CMK (cell line): ENCODE results near the gene BMP8A.
"Not testable (repeated sequence)": the region's sequence is repeated elsewhere in the genome, so short reads cannot be mapped to it uniquely, and the experiment has no call there.

Experiments
- DNase-seq: peaks from one replicate; pipeline ENCODE4 v3.0.0-alpha.2; 2010; ENCODE audit warnings: low read depth

The BMP8A gene

DNA sequence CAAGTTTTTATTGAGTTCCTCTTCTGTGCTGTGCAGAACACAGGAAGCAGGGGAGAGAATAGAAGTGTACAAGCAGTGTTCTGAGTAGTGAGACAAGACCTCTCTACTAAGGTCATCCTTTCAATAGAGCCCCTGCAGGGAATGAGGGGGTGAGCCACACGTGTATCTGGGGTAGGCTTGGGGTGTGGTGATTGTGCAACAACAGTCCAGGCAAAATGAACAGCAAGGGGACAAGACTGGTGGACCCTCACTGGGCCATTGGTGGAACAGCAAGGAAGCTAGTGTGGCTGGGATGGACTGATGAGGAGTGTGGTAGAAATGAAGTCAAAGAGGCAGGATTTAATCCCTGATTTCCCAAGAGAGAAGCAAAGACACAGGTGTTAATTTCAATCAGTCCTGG lies 8.2 kb upstream of the BMP8A start:
- DNase-seq: no peak

GRCh38 chr1:39484564-39484963 lies 6.9 kb upstream of the BMP8A start:
- no peak for DNase-seq

DNA sequence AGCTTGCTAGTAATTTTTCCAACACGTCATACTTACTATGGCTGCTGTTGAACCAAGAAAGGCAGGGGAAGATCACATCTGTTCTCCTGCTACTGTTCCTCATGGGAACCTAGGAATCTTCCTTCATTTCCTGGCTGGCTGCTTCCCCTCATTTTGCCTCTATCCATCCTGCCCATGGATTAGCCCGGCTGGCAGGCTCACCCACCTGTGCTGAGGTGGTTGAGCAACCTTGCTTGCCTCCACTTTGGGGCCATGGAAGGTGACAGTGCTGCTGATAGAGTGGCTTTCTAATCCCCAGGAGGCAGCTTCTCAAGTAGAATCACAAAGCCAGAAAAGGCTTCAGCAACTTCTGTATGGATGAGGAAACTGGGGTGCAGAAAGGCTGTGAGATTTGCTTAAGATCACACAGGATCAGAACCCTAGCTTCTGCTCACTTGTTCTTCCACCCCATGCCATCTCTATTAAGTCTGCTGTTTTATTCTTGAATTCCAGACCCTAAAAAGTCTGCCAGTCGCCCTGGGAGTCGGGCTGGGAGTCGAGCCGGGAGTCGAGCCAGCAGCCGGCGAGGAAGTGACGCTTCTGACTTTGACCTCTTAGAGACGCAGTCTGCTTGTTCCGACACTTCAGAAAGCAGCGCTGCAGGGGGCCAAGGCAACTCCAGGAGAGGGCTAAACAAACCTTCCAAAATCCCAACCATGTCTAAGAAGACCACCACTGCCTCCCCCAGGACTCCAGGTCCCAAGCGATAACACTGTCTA lies 6.2 kb upstream of the BMP8A start:
- no peak for DNase-seq

- no peak for DNase-seq
Observed at GRCh38 chr1:39488012-39488545, 3.4 kb upstream of the BMP8A start.

DNA sequence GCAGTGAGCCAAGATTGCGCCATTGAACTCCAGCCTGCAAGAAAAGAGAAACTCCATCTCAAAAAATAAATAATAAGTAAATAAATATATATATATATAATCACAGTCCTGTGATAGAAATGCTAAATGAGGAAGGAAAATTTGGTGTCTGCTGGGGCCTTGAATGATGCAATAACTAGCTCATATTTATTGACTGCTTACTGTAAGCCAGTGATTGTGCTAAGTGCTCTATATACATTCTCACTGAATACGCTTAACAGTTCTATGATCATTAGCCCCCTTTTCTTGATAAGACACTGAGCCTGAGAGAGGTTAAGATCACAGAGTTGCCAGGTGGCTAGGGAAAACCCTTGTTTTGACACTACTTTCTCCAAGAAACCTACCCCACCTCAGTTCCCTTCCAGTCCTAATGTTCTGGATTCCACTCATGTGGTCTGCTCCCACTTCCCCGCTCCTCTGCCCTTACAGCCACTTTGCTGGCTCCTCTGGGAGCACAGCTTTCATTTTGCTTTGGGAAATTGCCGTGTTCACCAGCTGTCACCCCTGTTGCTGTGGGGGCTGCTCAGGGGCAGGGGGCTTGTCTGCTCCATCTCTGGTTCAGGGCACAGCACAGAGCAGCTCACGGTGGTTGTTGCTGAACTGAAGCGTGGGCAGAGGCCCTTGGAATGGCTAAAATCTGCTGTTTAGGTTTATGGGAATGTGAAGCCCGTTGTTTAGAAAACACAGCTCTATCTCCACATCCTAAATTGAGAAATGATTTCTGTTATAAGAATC lies 2.5 kb upstream of the BMP8A start:
- DNase-seq: no peak

DNA sequence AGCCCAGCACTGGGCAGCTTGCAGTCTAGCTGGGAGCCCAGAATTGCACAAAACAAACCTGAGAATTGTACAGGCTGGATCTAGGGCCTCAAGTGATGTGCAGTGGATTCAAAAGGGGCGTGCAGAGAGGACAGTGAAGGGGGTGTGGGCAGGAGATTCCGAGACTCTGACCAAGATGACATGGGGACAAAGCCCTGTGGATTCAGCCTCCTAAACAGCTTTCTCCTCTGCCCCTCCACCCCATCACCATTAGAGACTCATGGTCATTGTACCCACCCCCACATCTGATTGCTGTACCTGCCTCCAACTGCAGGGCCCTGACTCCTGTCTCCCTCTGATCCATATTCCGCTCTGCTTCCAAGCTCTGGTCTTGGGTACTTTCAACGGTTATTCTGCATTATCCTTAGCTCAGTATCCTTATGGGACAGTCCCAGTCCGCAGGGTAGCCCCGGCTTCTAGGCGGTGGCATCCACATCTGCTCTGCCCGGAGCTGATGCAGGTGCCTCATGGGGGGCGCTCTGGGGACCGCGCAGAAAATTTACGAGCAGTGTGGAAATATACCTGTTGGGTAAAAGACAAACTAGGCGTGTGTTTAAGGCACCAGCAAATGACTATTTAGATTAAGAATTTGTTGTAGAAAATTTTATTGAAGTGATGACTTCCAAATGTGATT lies 1.7 kb upstream of the BMP8A start:
- DNase-seq: no peak

GRCh38 chr1:39490596-39491145 lies 765 bp upstream of the BMP8A start:
- no peak for DNase-seq

DNA sequence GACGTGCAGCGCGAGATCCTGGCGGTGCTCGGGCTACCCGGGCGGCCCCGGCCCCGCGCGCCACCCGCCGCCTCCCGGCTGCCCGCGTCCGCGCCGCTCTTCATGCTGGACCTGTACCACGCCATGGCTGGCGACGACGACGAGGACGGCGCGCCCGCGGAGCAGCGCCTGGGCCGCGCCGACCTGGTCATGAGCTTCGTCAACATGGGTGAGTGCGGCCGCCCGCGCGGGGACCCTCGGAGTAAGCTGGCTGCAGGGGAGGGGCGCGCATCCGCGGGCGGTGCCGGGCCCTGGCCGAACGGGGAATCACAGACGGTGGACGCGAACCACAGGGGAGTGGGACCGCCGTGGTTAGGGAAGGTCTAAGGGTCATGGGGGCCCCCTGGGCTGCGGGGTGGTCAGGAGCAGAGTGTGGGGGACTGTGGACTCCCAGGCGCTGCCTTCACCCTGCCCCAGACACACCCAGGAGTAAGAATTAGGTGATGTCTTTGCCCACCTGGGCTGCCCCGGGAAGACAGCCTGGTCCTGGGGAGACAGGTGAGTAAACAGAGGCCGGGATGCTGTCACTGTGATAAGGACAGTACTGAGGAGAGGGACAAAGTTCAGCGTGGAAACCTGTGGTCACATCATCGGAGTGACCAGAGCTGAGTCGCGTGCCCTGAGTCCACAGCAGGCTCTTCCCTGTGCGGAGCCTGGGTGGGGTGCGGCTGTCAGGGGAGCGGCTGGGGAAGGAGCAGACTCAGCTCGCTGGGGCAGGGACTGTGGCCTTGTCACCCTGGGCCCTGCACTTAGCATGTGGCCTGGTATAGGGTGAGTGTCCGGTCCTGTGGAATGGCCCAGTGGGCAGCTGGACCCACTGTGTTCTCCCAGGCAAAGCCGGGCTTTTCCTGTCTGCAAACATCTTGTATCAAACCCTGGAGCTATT lies 944 bp downstream of the BMP8A start:
- not testable (repeated sequence) for DNase-seq

DNA sequence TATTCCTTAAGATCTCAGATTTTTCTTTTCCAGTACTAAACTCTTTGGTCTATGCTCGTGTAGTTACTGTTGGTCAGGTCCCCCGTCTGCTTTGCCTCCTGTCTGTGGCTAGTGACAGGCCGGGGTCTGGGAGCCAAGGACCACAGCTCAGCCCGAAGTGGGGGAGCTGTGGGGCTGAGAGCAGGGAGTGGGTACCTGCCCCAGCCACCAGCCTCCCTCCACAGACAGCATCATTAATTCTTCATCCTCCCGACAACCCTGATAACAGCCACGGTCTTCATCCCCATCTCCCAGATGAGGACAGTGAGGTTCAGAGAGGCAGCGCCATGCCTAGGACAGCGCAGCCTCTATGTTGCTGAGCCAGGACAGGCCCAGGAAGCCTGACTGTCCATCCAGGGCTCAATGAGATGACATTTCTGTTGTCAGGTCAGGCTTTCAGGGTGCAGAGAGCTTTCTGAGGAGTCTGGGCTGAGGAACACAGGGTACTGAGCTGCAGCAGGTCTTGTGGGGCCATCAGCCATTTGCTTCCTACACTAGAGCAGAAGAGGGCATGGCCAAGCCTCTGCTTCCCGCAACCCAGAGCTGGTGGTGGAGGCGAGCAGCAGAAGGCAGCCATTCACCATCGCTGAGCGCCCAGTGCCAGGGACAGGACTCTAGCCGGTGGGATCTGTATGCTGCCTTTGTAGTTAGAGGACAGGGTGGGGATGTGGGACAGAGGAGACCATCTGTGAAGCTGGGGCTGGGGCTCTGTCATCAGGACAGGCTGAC lies 1.8 kb downstream of the BMP8A start:
- DNase-seq: not testable (repeated sequence)

DNA sequence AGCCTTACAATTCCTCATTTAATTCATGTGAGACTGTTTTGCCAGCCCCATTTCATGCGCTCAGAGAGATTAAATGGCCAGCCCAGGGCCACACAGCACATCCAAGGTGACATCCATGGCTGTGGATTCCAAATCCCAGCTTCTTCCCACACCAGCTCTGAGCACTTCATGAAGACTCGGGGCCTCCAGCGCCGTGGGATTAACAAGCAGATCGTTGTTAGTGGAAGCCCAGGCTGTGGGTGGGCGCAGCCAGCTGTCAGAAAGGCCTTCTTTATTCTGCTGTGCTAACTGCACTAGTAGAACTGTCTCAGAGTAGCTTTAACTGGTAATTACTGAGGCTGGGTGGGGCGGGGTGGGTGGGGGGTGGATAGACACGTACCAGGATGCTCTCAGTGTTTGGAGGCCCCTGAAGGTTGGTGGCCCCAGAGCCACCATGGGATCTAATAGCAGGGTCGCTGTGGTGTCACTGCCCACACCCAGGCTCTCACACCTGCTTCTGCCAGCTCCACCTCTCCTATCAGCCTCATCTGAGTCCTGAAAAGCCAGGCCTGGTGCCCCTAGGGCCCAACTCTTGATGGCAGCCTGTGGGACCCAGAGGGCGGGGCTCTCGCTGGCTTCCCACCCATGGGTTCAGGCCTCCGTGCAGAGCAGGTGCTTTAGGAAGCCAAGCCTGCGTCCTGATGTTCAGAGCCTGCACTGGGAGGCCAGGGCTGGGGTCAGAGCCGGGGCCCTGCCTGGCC lies 3.4 kb downstream of the BMP8A start:
- DNase-seq: no peak

DNA sequence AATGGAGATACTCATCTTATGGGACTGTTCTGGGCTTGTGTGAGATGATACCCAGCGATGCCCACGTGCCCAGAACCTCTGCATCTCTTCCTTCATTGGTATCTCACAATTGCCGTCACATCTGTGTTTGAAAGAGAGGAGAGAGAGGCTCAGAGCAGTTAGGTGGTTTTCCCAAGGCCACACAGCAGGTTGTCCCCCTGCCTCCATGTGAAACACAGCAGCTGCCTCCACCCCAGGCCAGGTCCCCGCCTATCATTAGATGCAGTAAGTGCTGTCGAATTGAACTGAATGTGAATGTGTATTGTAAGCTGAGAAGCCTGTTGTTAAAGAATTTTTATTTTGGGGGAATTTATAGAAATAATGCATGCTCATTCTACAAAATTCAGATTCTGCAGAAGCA lies 5.1 kb downstream of the BMP8A start:
- DNase-seq: not testable (repeated sequence)

DNA sequence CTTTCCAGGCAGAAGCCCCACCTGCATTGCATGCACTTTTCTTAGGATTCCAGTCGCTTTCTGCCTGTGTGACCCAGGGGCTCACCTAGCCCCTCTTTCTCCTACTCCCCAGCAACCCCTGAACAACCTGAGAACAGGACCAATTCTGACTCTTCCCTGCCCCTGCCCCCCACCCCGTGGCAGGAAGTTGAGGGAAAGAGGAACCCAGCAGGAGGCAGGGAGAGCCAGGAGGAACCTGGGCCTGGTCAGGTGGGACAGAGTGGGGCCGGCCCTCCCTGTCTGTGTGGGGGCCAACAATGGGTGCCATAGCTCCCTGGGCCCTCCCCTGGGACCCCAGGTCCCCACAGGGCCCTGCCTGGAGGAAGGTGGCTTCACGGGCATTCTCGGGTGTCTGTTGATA lies 6.1 kb downstream of the BMP8A start:
- no peak for DNase-seq

- DNase-seq: not testable (repeated sequence)
Observed at GRCh38 chr1:39498096-39498710, 6.8 kb downstream of the BMP8A start.

- DNase-seq: not testable (repeated sequence)
Observed at GRCh38 chr1:39498821-39499220, 7.4 kb downstream of the BMP8A start.

- DNase-seq: no peak
Observed at GRCh38 chr1:39499668-39500067, 8.2 kb downstream of the BMP8A start.

DNA sequence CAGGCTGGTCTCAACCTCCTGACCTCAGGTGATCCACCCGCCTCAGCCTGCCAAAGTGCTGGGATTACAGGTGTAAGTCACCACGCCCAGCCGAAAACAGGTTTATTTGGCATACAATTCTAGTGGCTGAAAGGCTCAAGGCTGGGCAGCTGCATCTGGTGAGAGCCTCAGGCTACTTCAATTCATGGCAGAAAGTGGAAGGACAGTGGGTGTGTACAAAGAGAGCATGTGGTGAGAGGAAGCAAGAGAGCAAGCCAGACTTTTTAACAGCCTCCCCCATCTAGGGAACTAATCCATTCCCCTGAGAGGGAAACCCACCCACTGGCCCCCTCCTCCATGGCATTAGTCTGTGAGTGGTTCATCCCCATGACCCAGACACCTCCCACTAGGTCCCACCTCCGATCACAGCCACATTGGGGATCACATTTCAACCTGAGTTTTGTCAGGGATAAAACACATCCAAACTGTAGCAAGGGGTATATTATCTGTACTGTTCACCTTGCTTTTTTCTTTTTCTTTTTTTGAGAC lies 9.5 kb downstream of the BMP8A start:
- DNase-seq: no peak

DNA sequence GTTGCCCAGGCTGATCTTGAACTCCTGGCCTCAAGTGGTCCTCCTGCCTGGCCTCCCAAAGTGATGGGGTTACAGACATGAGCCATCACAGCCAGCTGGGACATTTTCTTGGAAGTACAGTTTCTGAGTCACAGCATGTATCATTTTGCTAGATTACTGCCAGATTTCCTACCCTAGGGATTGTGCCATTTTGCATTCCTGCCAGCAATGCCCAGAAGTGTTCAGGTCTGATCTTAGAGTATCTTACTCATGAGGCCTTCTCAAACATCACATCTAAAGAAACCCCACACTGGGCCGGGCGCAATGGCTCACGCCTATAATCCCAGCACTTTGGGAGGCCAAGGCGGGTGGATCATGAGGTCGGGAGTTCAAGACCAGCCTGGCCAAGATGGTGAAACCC lies 10.2 kb downstream of the BMP8A start:
- no peak for DNase-seq

DNA sequence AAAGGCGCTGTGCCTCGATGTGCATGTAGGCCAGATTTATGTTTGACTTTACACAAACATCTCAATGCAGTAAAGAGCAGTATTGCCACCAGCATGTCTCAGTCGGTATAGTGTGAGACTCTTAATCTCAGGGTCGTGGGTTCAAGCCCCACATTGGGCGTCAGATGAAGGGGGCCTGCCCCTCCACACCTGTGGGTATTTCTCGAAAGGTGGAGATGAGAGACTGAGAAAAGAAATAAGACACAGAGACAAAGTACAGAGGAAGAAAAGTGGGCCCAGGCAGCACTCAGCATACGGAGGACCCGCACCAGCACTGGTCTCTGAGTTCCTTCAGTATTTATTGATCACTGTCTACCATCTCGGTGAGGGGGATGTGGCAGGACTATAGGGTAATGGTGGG lies 13.0 kb downstream of the BMP8A start:
- not testable (repeated sequence) for DNase-seq

GRCh38 chr1:39505289-39505688 lies 13.9 kb downstream of the BMP8A start:
- DNase-seq: no peak
